NOMO-1 treated with dmso at 0.1 percent for 144 hours (cell line): ENCODE results near the gene DIP2B.

Experiments
- DNase-seq: peaks from one replicate; lab custom pipeline; 2025; ENCODE audit not compliant: unreplicated experiment; lab: John Stamatoyannopoulos, UW

DIP2B gene

GRCh38 chr12:50635857-50636256 is 131.1 kb downstream of the DIP2B start:
- no peak for DNase-seq

- no peak for DNase-seq
These were observed 131.7 kb downstream of the DIP2B start for GRCh38 chr12:50636505-50636904.

- no peak for DNase-seq
These were observed 133.2 kb downstream of the DIP2B start for GRCh38 chr12:50637870-50638481.

GRCh38 chr12:50638482-50638880 is 133.7 kb downstream of the DIP2B start:
- no peak for DNase-seq

GRCh38 chr12:50639721-50640120 is 134.9 kb downstream of the DIP2B start:
- no peak for DNase-seq

GRCh38 chr12:50640321-50640939 is 135.6 kb downstream of the DIP2B start:
- DNase-seq: no peak

GRCh38 chr12:50641566-50641965 is 136.8 kb downstream of the DIP2B start:
- DNase-seq: no peak

GRCh38 chr12:50642035-50642451 is 137.3 kb downstream of the DIP2B start:
- no peak for DNase-seq

DNA sequence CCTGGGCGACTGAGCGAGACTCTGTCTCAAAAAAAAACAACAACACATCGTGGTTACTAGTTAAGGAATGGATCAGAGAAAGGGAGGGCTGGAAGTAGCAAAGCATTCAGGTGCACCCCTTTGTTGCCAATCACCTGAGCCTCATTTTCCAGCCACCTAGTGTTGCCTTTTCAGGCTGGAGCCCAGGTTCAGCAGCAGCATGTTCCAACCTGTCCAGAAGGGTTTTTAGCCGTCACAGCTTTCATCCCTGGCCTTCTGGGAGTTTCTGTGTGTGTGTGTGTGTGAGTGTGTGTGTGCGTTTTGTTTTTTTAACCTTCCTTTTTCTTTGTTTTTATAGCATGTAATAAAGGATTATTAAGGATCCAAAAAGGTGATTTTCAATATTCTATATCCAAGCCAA is 138.0 kb downstream of the DIP2B start:
- no peak for DNase-seq

DNA sequence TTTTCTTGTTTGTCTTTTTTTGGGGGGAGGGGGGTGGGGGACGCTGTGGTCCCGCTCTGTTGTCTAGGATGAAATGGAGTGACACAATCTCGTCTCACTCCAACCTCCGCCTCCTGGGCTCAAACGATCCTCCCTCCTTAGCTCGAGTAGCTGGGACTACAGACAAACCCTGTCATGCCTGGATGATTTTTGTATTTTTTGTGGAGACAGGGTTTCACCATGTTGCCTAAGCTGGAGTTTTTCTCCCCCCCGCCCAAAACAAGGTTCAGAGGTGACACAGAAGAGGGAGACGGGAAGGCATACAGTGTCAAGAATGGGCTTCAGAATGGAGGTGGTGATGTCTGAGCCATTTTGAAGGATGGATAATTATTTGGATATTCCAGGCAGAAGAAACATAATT is 142.2 kb downstream of the DIP2B start:
- DNase-seq: no peak

DNA sequence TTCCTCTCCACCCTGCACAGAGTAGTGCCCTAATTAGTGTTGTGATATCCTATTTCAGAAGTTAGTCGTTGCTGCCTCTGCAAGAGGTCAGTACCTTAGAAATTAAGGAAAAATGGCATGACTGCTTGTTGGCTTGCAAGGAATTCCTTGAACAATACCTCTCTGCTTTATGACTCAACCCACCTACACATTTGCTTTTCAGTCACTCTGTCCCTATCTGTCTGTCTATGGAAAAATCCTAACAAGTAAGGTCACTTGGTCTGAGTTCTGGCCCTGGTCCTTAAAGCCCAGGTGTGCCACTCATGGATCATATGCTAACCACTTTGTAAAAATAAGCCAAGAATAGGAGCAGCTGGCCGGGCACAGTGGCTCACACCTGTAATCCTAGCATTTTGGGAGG is 142.7 kb downstream of the DIP2B start:
- no peak for DNase-seq

GRCh38 chr12:50650285-50650684 is 145.5 kb downstream of the DIP2B start:
- no peak for DNase-seq

DNA sequence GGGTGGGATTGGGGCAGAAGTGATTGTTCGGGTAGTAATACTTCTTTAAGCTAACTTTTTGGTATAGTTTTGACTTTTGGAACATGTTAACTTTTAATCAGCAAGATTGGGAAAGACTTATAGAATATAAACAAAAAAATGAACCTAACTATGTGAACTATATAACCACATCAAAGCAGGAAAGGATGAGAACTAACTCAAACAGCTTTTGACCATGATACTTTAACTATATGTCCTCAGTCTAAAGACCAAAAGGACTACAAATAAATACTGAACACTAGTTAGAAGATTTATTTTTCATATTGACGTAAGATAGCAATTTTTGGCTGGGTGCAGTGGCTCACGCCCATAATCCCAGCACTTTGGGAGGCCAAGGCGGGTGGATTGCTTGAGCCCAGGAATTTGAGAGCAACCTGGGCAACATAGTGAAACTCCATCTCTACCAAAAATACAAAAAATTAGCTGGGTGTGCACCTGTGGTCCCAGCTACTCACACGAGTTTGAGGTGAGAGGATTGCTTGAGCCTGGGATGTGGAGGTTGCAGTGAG is 150.7 kb downstream of the DIP2B start:
- no peak for DNase-seq

- no peak for DNase-seq
These were observed 154.5 kb downstream of the DIP2B start for GRCh38 chr12:50659260-50659659.

GRCh38 chr12:50659690-50660424 is 155.1 kb downstream of the DIP2B start:
- DNase-seq: no peak

DNA sequence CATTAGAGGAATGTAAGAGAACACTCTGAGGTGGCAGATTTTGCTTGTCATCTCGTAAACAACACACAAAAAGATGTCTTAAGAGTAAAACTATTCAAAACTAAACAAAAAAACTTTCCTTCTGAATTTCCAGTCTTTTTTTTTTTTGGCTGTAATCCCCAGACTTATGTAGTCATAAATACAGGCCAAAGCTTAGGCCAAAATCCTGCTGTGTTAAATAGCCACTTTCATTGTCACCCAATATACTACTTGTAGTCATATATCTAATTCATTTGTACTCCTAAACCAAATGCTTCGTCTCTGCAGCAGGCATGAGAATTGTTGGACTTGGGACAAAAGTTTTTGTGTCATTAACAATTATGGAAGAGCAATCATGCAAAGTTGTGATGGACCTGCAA is 155.6 kb downstream of the DIP2B start:
- no peak for DNase-seq

DNA sequence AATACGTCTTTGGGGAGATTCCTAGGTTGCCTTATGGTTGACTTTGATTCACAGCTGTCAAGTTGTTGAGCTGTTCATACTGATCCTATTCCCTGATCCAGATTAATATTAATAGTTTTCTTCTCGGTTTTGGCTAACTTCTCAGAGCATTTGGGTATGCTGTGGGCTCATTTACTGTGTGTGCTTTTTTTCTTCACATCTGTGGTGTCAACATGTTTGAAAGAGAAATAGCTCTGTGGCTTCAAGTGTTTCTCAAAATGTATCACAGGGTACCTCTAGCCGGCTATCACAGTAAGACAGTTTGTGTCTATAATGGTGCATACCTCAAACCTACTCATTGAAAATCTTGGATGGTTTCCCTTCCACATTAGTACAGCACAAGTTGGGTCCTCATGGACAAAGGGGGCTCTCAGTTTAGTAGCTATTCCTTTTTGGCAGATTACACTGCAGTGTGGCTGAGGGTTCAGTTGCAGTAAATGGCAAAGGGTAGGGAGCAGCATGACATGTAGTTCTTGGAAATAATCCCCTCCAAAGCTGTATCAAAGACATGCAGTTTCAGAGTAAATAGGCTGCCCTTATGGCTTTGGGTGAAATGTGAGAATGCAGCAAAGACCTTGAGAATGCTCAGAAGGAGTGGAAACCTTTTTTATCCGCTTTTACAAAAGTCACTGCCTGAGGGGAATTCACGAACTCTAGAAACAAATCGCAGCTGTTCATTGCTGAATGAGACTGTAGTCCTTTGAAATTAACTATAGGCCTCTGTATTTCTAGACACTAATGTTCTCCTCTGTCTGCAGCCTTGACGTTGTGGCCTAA is 156.7 kb downstream of the DIP2B start:
- no peak for DNase-seq

- DNase-seq: no peak
These were observed 157.3 kb downstream of the DIP2B start for GRCh38 chr12:50662116-50662510.

DNA sequence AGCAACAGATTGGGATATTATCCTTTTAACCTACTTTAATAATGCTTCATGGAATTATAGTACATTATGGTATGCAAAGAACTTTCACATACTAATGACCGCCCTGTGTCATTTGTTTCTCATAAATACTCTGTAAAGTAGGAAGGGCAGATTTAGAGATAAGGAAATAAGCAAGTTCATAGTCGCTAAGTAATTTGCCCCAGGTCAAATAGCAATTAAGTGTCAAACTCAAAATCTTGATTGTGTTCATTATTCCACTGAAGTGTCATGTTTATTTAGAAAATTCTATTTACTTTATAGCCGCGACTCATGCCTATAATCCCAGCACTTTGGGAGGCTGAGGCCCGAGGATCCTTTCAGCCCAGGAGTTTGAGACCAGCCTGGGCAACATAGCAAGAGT is 160.4 kb downstream of the DIP2B start:
- no peak for DNase-seq

- DNase-seq: no peak
These were observed 160.8 kb downstream of the DIP2B start for GRCh38 chr12:50665609-50666008.

- no peak for DNase-seq
These were observed 161.2 kb downstream of the DIP2B start for GRCh38 chr12:50666023-50666422.
